Neural cell (in vitro differentiated cells): ENCODE results near the gene TAF8.

Source experiments
- EP300 ChIP-seq: fragments of 450-650 bp; conservative IDR thresholded peaks from 2 replicates; pipeline ENCODE4 v1.6.1; 2014; ENCODE audit warnings: antibody characterized with exemption, mild to moderate bottlenecking, moderate library complexity; ENCODE audit not compliant: poor library complexity, severe bottlenecking
- EZH2 ChIP-seq: fragments of 200-600, 300-800 bp; shearing (Covaris generic), sonication (generic); IDR thresholded peaks from 2 replicates; pipeline ENCODE4 v1.6.1; 2014; ENCODE audit warnings: antibody characterized with exemption, low read length, borderline replicate concordance, mild to moderate bottlenecking; ENCODE audit not compliant: insufficient read depth, poor library complexity, severe bottlenecking
- MXI1 ChIP-seq: fragments of 450-650 bp; conservative IDR thresholded peaks from 2 replicates; pipeline ENCODE4 v1.6.1; 2014; ENCODE audit warnings: antibody characterized with exemption, mild to moderate bottlenecking; ENCODE audit not compliant: poor library complexity, severe bottlenecking
- POLR2AphosphoS5 ChIP-seq: IDR thresholded peaks from 2 replicates; pipeline ENCODE4 v1.6.1; 2012
- RAD21 ChIP-seq: fragments of 450-650 bp; conservative IDR thresholded peaks from 2 replicates; pipeline ENCODE4 v1.6.1; 2014; ENCODE audit warnings: antibody characterized with exemption, mild to moderate bottlenecking, moderate library complexity
- TAF1 ChIP-seq: IDR thresholded peaks from 2 replicates; pipeline ENCODE4 v1.6.1; 2012; ENCODE audit warnings: low read depth
- TF ChIP-seq, protein P1 (sequence below): fragments of 450-650 bp; IDR thresholded peaks from 2 replicates; pipeline ENCODE4 v1.5.1; 2014; ENCODE audit warnings: antibody characterized with exemption, mild to moderate bottlenecking, moderate library complexity; ENCODE audit not compliant: poor library complexity, severe bottlenecking
- TF ChIP-seq, protein P2 (sequence below): IDR thresholded peaks from 2 replicates; pipeline ENCODE4 v1.6.1; 2012; ENCODE audit warnings: borderline replicate concordance

DNA sequence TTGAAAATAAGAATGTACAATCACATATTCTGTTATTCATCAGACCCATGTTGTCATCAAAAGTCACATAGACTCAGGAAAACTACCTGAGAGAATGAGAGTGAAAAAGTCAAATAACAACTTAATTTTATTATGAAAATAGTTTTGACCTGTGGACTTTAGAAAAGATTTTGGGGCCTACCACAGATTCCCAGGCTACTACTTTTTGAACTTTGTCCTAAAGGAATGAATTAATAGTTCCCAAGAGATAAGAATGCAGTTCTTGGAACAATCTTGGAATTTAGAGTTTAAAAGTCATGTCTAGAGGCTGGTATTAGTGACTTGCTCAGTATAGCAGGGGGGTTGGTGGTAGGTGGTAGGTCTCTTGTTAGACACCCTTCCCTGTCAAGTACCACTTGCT, 3.3 kb downstream of the TAF8 start:
- TF ChIP-seq, protein P1, sequence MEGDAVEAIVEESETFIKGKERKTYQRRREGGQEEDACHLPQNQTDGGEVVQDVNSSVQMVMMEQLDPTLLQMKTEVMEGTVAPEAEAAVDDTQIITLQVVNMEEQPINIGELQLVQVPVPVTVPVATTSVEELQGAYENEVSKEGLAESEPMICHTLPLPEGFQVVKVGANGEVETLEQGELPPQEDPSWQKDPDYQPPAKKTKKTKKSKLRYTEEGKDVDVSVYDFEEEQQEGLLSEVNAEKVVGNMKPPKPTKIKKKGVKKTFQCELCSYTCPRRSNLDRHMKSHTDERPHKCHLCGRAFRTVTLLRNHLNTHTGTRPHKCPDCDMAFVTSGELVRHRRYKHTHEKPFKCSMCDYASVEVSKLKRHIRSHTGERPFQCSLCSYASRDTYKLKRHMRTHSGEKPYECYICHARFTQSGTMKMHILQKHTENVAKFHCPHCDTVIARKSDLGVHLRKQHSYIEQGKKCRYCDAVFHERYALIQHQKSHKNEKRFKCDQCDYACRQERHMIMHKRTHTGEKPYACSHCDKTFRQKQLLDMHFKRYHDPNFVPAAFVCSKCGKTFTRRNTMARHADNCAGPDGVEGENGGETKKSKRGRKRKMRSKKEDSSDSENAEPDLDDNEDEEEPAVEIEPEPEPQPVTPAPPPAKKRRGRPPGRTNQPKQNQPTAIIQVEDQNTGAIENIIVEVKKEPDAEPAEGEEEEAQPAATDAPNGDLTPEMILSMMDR: no peak
- no peak for TF ChIP-seq MXI1
- no peak for TF ChIP-seq EP300
- TF ChIP-seq, protein P2, sequence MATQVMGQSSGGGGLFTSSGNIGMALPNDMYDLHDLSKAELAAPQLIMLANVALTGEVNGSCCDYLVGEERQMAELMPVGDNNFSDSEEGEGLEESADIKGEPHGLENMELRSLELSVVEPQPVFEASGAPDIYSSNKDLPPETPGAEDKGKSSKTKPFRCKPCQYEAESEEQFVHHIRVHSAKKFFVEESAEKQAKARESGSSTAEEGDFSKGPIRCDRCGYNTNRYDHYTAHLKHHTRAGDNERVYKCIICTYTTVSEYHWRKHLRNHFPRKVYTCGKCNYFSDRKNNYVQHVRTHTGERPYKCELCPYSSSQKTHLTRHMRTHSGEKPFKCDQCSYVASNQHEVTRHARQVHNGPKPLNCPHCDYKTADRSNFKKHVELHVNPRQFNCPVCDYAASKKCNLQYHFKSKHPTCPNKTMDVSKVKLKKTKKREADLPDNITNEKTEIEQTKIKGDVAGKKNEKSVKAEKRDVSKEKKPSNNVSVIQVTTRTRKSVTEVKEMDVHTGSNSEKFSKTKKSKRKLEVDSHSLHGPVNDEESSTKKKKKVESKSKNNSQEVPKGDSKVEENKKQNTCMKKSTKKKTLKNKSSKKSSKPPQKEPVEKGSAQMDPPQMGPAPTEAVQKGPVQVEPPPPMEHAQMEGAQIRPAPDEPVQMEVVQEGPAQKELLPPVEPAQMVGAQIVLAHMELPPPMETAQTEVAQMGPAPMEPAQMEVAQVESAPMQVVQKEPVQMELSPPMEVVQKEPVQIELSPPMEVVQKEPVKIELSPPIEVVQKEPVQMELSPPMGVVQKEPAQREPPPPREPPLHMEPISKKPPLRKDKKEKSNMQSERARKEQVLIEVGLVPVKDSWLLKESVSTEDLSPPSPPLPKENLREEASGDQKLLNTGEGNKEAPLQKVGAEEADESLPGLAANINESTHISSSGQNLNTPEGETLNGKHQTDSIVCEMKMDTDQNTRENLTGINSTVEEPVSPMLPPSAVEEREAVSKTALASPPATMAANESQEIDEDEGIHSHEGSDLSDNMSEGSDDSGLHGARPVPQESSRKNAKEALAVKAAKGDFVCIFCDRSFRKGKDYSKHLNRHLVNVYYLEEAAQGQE: no peak
- no peak for TF ChIP-seq EZH2
- TF ChIP-seq TAF1: no peak
- no peak for TF ChIP-seq RAD21
- no peak for TF ChIP-seq POLR2AphosphoS5
